GM21360 (cell line): Measurements from ENCODE around the gene KIF1A.

ENCODE experiments used
- ATAC-seq: cut with Tn5 transposase; IDR thresholded peaks from one replicate; pipeline ENCODE4 v1.9.1; 2021; ENCODE audit warnings: mild to moderate bottlenecking, moderate library complexity; ENCODE audit not compliant: unreplicated experiment

The KIF1A gene

GRCh38 chr2:240722376-240722775 lies 97.6 kb downstream of the KIF1A start:
- no peak for ATAC-seq

GRCh38 chr2:240721596-240722180 lies 98.3 kb downstream of the KIF1A start:
- no peak for ATAC-seq

- no peak for ATAC-seq
These were observed 99.1 kb downstream of the KIF1A start for GRCh38 chr2:240720686-240721595.

DNA sequence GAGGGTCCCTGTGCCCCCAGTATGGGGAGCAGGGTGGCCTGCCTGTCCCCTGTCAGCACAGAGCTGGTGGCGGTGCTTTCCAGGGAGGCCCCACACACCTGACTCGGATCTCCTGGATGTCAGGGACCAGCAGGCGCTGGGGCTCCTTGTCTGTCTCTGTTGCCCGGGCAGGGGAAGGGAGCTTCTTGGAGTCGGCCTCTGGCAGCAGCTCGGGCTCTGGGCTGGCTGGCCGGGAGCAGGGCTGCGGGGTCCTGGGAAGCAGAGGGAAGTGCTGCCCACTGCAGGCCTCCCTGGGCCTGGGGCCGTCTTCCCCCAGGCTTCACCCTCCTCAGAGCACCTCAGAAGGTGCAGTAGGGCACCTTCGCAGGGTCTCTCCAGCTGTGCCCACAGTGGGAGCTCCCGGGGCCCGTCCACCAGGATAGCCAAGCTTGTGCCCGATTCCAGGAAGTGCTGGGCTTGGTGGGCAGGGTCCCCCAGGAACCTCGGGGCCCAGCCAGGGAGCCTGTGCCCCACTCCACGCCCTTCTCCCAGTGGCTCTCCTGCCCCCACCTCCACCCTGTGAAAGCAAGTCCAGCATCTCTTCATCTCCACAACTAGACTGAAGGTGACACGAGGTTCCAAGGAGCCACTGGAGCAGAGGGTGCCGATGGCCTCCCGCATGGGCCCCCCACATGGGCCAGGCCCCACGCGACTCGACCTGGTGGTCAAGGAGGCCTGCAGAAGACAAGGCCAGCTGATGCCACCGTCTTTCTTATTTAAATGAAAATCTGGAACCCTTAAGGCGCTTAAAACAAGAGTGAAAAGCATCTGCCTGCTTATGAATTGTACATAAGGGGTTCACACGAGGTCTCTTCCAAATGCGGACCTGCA lies 100.1 kb downstream of the KIF1A start:
- ATAC-seq = no peak

GRCh38 chr2:240718896-240719490 lies 101.0 kb downstream of the KIF1A start:
- ATAC-seq = no peak

DNA sequence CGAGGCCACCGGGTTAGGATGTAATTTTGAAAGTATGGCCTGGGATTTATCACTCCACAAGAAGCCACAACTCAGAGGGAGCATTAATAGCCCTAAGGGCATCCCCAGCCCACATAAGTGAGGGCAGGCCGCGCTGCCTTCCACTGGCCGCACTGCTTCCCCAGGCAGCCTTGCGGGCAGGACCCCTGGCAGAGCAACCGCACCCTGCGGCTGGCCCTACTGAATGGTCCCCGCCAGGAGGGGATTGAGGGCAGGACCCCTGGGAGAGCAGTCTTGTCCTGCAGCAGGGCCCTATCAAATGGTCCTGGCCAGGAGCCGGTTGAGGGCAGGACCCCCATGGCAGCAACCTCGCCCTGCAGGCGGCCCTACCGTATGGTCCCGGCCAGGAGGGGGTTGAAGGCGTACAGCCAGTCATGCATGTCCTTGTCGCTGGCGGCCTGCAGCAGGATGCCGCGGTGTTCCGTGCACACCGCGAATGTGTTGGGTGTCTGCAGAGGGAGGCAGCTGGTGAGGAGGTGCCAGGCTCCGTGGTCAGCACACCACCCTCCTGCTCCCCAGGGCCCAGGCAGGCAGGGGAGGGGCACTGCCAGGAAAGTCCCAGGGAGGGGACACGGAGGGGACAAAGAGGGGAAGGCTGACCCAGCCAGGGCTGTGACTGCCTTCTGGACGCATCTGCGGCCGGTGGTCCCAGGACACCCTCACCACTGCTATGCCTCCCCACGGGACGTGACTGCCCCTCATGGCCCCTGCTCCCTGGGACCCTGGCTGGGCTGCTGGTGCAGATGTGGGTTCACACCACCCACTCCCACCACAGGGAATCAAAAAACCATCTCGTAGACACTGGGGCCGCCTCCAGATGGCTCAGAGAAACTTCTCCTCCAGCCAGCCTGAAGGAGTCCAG lies 102.1 kb downstream of the KIF1A start:
- ATAC-seq = no peak

DNA sequence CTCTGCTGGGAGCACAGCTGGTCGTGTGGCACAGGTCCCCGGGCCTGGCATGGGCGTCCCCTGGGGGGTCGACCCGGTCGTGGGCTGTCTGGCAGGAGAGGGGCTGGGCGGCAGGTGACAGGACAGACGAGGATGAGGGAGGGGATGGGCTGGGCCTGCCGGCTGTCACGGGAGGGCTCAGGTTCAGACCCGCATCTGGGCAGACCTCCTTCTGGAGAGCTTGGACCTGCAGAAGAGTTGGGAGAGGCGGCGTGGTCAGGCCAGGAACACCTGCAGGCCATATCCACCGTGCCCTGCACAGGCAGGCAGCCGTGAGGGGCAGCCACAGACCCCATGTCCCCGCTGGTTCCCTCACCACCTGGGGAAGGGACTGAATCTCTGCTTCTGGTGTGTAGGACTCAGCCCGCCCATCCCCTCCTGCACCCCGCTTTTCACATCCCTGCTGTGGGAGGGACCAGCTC lies 102.8 kb downstream of the KIF1A start:
- no peak for ATAC-seq

DNA sequence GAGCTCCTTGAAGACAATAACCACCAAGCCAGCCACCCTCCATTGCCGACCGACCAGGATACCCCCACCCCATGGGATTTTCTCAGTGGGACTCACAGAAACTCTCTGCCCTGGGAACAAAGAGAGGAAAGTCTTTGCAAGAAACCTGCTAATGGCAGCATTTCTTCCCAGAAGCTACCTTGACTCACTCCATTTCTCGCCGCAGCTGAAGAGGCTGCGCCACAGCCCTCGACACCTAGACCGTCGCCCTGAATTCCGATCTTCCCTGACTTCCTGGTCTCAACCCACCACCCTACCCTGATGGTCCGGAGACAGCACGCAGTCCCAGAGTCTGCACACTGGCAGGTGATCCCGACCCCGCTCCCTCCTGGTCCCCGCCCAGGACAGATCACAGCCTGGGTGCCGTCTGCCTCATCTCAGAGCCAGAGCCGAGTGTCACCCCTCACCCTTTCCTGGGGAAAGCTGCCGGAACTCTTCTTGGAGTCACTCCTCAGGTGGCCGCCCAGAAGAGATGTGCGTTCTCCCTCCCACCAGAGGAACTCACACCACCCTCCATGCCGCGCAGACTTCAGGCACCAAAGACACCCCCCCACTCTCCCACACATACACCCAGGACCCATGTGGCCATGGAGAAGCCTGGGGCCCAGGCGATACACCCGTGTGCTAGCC lies 103.8 kb downstream of the KIF1A start:
- ATAC-seq = no peak

DNA sequence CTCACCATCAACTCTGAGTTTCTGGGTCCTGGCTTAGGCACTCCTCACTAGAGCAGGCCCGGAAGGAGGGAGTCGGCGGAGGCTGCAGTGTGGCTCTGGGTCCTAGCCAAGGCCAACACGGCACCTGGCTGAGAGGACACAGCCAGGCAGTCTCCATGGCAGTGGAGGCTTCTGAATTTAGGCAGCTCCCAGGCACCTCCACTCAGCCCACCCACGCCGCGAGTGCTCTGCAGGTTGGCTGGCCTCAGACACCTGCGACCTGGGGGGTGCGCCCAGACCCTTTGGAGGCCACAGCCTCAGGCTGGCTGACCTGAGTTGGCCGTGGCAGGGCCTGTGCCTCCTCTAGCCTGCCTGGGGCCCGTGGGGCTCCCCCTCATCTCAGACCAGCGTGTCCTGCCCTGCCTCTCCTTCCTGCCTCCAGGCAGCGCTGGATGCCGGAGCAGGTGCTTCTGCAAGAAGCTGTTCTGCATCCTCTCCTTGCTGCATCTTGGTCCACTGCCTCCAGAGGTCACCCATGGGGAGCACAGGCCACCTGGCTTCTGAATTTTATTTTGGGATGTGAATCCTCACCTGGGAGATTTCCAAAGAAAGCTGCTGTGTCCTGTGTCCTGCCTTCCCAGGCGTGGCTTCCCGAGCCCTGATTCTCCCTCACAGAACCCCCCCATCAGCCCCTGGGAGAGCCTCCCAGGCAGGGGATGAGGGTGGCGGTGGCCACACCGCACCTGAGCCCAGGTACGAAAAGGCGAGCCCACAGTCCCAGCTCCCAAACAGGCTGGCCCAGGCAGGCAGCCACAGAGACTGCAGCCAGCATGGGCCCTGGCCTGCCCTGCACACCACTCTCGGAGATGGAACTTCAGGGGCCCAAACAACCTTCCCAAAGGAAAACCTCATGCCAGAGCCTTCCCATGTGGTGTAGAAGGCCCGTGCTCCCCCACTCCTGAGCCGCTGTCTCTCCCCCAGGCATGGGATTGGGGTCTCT lies 105.0 kb downstream of the KIF1A start:
- ATAC-seq = no peak

GRCh38 chr2:240713928-240714746 lies 105.9 kb downstream of the KIF1A start:
- no peak for ATAC-seq

DNA sequence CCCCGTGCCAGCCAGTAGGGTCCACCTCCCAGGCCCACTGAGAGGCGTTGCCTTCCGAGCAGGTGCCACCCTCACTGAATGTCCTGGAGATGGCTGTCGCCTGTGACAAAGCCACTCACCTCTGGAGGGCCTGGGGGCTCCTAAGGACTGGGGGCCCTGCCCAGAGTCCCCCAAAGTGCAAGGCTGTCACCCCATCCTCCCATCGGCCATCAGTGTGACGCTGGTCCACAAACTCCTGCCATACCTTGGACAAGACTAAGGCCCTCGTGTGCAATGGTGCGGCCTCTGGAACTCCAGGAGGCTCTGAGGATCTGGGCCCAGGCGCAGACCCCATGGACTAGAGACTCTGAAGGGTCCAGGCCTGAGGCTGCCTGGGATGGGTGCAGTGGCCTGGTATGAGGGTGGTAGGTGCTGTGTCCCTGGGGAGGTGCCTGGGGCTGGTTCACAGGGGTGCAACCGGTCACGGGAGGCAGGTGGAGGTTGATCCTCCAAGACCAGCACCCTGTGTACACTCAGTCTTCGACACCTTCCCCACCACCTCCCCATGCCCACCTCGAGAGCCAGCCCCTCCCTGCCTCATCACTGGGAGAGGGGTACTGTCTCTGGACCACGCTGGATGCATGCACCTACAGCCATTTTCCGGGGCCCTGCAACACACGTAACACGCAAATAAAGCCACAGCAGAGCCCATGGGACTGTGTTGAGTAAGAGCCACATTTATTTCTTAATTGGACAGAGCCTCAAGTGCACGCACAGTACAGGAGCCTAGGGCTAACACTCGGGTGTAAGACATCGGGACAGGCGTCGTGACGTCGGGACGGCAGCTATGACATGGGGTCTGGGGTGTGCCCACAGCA lies 106.7 kb downstream of the KIF1A start:
- no peak for ATAC-seq

DNA sequence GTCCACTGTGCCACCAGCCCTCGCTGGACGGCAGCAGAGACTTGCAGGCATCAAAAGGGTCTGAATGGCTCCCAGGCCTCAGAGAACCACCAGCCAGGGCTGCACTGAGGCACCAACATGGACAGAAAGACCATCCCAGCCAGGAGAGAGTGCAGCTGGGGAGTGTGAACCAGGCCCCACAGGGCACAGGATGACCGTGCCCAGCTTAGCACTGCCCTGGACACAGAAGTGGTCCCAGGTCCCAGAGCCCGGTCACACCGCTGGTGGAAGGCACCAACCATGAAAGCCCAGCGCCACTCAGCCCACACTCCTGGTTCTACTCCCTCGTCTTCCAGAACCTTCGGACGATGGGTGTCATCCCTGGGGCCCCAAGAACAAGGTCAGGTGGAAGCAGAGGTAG lies 107.9 kb downstream of the KIF1A start:
- ATAC-seq = no peak

DNA sequence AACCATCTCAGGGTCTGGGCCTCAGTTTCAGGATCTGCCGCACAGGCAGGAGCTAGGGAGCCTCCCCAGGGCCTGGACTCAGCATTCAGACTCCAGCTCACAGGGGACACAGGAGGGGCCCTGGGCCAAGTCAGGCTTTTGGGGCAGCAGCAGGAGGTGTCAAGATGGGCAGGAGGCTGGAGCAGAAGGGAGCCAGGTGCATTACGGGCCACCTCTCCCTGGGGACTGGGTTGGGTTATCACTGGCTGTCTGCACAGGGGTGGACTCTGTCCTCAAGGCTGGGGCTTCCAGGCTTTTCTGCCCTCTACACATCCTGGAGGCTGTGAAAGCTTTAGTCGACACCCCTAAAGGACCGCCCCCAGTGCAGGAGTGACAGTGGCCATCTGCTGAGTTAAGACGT lies 108.3 kb downstream of the KIF1A start:
- no peak for ATAC-seq

DNA sequence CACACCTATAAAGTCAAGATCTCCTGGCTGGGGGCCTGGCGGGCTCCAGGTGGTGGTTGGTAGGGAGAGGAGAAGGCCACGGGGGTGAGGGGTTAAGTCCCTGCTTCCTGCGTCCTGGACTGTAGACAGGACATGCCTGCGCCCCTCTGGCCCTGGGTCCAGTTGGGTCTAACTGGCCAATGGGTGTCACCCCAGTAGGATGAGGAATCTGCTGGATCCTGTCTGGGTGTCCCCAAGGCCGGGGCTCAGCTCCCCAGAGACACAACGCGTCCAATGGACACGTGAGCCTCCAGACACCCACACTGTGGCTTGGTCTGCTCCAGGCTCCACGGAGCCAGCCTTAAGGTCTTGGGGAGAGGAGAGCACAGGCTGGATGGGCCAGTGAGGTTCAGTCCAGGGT lies 108.7 kb downstream of the KIF1A start:
- no peak for ATAC-seq

GRCh38 chr2:240708457-240708856 lies 111.6 kb downstream of the KIF1A start:
- no peak for ATAC-seq

DNA sequence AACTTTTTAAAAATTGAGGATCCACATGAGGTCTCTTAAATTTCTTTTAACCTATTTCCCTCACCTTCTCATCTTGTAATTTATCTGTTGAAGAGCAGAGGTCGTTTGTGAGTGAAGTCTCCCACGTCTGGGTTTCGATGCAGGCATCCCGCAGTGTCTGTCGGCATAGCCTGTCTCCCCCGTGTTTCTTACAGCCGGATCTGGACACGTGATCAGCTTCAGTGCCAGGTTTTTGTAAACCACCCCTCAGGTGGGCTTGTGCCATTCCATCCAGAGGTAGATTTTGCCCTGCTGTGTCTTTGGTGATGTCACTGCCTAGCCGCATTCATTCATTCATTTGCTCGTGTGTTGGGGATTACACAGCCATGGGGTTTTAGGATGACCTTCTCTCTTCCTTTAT lies 112.2 kb downstream of the KIF1A start:
- no peak for ATAC-seq
